ENCODE data around the gene HIGD1A. TPM values are rescaled to one million over a fixed set of nuclear protein-coding genes. Genes with fewer than 3 reads are reported as not detected.

Gene HIGD1A
- total and polyA plus RNA-seq, 2 experiments from 2014 or later, result 102 to 144 TPM

DNA sequence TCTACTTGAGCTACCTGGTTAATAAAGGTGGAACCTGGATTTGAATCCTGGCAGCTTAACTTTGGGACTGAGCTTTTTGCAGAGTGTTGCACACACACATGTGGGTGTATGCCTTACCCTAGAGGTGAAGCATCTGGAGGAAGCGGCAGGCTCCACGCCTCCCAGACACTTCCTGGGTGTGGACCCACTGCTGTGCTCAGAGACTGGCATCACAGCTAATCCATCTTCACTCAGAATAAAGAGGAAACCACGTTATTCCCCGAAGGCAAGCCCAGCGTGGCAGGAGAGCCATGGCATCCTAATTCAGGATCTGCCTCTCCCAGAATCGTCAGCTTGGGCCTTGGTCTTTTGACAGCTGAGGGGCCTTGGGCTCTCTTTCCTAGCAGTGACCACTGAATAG is 56.7 kb downstream of the HIGD1A start:
- Mint-ChIP-seq H3K9me3 (no peaks in the 10 kb centered on the region), H3K4me1 (peaks cover 23% of the 10 kb centered on the region), H3K27me3 (ENCODE audit: insufficient read depth, low read depth, poor library complexity) (peaks cover 6% of the 10 kb centered on the region), H3K27ac (no peak overlapping the region), H3K4me3 (no peak overlapping the region), H3K36me3 (ENCODE audit: low read depth) (no peaks in the 10 kb centered on the region)
- DNase-seq (ENCODE audit: low spot score), result no peak
- H3K79me2 ChIP-seq (replicated peaks; ENCODE audit: insufficient read depth), result no peaks in the 10 kb centered on the region
- H3K4me3 ChIP-seq, result no peak overlapping the region
- no peaks in the 10 kb centered on the region for H3K4me1 ChIP-seq (ENCODE audit: insufficient read depth)
- no peak for TF ChIP-seq CREB1 (CRISPR knock-in tag; IDR thresholded peaks at IDR 0.05; ENCODE audit: low read depth)
- no peak for TF ChIP-seq NANOG (IDR thresholded peaks at IDR 0.05; ENCODE audit: borderline replicate concordance)
- no peak for TF ChIP-seq POLR2AphosphoS5 (IDR thresholded peaks at IDR 0.05; ENCODE audit: low read depth)
- TF ChIP-seq, protein P1, sequence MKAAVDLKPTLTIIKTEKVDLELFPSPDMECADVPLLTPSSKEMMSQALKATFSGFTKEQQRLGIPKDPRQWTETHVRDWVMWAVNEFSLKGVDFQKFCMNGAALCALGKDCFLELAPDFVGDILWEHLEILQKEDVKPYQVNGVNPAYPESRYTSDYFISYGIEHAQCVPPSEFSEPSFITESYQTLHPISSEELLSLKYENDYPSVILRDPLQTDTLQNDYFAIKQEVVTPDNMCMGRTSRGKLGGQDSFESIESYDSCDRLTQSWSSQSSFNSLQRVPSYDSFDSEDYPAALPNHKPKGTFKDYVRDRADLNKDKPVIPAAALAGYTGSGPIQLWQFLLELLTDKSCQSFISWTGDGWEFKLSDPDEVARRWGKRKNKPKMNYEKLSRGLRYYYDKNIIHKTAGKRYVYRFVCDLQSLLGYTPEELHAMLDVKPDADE (IDR thresholded peaks at IDR 0.05), result no peak
- no peak for TF ChIP-seq STAT1 (IDR thresholded peaks at IDR 0.05; ENCODE audit: unreplicated experiment)
- TF ChIP-seq, protein P2, sequence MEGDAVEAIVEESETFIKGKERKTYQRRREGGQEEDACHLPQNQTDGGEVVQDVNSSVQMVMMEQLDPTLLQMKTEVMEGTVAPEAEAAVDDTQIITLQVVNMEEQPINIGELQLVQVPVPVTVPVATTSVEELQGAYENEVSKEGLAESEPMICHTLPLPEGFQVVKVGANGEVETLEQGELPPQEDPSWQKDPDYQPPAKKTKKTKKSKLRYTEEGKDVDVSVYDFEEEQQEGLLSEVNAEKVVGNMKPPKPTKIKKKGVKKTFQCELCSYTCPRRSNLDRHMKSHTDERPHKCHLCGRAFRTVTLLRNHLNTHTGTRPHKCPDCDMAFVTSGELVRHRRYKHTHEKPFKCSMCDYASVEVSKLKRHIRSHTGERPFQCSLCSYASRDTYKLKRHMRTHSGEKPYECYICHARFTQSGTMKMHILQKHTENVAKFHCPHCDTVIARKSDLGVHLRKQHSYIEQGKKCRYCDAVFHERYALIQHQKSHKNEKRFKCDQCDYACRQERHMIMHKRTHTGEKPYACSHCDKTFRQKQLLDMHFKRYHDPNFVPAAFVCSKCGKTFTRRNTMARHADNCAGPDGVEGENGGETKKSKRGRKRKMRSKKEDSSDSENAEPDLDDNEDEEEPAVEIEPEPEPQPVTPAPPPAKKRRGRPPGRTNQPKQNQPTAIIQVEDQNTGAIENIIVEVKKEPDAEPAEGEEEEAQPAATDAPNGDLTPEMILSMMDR (conservative IDR thresholded peaks at IDR 0.05; ENCODE audit: low read depth in 2 of 2), result no peak
- TF ChIP-seq ZNF114 (CRISPR knock-in tag; IDR thresholded peaks at IDR 0.05), result no peak
- no peak for TF ChIP-seq EZH2 (IDR thresholded peaks at IDR 0.05; ENCODE audit: low read depth, unreplicated experiment)
- TF ChIP-seq, protein P3, sequence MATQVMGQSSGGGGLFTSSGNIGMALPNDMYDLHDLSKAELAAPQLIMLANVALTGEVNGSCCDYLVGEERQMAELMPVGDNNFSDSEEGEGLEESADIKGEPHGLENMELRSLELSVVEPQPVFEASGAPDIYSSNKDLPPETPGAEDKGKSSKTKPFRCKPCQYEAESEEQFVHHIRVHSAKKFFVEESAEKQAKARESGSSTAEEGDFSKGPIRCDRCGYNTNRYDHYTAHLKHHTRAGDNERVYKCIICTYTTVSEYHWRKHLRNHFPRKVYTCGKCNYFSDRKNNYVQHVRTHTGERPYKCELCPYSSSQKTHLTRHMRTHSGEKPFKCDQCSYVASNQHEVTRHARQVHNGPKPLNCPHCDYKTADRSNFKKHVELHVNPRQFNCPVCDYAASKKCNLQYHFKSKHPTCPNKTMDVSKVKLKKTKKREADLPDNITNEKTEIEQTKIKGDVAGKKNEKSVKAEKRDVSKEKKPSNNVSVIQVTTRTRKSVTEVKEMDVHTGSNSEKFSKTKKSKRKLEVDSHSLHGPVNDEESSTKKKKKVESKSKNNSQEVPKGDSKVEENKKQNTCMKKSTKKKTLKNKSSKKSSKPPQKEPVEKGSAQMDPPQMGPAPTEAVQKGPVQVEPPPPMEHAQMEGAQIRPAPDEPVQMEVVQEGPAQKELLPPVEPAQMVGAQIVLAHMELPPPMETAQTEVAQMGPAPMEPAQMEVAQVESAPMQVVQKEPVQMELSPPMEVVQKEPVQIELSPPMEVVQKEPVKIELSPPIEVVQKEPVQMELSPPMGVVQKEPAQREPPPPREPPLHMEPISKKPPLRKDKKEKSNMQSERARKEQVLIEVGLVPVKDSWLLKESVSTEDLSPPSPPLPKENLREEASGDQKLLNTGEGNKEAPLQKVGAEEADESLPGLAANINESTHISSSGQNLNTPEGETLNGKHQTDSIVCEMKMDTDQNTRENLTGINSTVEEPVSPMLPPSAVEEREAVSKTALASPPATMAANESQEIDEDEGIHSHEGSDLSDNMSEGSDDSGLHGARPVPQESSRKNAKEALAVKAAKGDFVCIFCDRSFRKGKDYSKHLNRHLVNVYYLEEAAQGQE (IDR thresholded peaks at IDR 0.05; ENCODE audit: unreplicated experiment), result no peak
- no peak for TF ChIP-seq JUNB (IDR thresholded peaks at IDR 0.05; ENCODE audit: unreplicated experiment)
- TF ChIP-seq EZH2phosphoT487 (IDR thresholded peaks at IDR 0.05; ENCODE audit: unreplicated experiment), result no peak
- no peak for TF ChIP-seq ZNF331 (CRISPR knock-in tag; IDR thresholded peaks at IDR 0.05; ENCODE audit: low read depth)
- TF ChIP-seq, protein P4, sequence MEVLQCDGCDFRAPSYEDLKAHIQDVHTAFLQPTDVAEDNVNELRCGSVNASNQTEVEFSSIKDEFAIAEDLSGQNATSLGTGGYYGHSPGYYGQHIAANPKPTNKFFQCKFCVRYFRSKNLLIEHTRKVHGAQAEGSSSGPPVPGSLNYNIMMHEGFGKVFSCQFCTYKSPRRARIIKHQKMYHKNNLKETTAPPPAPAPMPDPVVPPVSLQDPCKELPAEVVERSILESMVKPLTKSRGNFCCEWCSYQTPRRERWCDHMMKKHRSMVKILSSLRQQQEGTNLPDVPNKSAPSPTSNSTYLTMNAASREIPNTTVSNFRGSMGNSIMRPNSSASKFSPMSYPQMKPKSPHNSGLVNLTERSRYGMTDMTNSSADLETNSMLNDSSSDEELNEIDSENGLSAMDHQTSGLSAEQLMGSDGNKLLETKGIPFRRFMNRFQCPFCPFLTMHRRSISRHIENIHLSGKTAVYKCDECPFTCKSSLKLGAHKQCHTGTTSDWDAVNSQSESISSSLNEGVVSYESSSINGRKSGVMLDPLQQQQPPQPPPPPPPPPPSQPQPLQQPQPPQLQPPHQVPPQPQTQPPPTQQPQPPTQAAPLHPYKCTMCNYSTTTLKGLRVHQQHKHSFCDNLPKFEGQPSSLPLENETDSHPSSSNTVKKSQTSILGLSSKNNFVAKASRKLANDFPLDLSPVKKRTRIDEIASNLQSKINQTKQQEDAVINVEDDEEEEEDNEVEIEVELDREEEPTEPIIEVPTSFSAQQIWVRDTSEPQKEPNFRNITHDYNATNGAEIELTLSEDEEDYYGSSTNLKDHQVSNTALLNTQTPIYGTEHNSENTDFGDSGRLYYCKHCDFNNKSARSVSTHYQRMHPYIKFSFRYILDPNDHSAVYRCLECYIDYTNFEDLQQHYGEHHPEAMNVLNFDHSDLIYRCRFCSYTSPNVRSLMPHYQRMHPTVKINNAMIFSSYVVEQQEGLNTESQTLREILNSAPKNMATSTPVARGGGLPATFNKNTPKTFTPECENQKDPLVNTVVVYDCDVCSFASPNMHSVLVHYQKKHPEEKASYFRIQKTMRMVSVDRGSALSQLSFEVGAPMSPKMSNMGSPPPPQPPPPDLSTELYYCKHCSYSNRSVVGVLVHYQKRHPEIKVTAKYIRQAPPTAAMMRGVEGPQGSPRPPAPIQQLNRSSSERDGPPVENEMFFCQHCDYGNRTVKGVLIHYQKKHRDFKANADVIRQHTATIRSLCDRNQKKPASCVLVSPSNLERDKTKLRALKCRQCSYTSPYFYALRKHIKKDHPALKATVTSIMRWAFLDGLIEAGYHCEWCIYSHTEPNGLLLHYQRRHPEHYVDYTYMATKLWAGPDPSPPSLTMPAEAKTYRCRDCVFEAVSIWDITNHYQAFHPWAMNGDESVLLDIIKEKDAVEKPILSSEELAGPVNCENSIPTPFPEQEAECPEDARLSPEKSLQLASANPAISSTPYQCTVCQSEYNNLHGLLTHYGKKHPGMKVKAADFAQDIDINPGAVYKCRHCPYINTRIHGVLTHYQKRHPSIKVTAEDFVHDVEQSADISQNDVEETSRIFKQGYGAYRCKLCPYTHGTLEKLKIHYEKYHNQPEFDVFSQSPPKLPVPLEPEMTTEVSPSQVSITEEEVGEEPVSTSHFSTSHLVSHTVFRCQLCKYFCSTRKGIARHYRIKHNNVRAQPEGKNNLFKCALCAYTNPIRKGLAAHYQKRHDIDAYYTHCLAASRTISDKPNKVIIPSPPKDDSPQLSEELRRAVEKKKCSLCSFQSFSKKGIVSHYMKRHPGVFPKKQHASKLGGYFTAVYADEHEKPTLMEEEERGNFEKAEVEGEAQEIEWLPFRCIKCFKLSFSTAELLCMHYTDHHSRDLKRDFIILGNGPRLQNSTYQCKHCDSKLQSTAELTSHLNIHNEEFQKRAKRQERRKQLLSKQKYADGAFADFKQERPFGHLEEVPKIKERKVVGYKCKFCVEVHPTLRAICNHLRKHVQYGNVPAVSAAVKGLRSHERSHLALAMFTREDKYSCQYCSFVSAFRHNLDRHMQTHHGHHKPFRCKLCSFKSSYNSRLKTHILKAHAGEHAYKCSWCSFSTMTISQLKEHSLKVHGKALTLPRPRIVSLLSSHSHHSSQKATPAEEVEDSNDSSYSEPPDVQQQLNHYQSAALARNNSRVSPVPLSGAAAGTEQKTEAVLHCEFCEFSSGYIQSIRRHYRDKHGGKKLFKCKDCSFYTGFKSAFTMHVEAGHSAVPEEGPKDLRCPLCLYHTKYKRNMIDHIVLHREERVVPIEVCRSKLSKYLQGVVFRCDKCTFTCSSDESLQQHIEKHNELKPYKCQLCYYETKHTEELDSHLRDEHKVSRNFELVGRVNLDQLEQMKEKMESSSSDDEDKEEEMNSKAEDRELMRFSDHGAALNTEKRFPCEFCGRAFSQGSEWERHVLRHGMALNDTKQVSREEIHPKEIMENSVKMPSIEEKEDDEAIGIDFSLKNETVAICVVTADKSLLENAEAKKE (CRISPR knock-in tag; IDR thresholded peaks at IDR 0.05), result no peak
- H4K20me1 ChIP-seq (replicated peaks; ENCODE audit: insufficient read depth), result no peaks in the 10 kb centered on the region
- H3K27me3 ChIP-seq (ENCODE audit: insufficient read depth), result no peaks in the 10 kb centered on the region
- no peaks in the 10 kb centered on the region for H3F3A ChIP-seq (replicated peaks; ENCODE audit: low read depth)
- ATAC-seq, result no peak
- no peaks in the 10 kb centered on the region for H3K9me2 ChIP-seq (ENCODE audit: insufficient read depth)
- H3K36me3 ChIP-seq (ENCODE audit: insufficient read depth), result no peaks in the 10 kb centered on the region
- no peak overlapping the region for H3K27ac ChIP-seq (ENCODE audit: low read depth)
- no peak overlapping the region for H2AFZ ChIP-seq
- no peak overlapping the region for H3K4me2 ChIP-seq
